COR-L47 (cell line): Measurements from ENCODE around the gene MAFF.
"Not testable (repeated sequence)": the region's sequence is repeated elsewhere in the genome, so short reads cannot be mapped to it uniquely, and the experiment has no call there.

Source experiments
- DNase-seq: peaks from one replicate; lab custom pipeline; 2025; lab: John Stamatoyannopoulos, UW

MAFF gene

DNA sequence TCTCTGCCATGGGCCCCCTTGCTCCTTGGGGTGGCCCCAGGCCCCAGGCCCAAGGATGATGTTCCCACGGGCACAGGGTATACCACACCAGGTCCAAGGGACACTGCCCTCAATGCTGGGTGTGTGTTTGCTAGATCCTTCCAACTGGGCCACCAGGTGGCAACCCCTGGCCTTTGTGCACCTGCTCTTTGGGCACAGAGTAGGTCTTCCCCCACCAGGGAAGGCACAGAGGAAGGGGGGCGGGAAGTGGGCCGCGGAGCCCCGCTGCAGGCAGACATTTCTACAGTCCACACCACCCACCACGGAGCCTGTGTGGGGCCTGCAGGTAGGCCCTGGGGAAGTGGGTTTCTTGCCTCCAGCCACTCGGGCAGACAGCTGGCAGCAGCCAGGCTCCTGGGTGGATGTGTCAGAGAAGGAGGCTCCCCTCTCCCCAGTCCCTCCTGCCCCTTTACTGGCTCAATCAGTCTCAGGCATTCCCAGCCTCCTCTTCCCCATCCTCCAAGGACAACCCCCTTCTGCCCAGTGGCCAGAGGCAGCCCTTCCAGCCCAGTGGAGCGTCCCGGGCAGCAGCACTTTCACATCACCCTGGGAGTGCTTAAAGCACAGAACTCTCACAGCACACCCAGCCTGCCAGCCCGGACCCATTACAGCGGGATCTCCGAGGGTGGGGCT, 21.6 kb downstream of the MAFF start:
- DNase-seq, result no peak

DNA sequence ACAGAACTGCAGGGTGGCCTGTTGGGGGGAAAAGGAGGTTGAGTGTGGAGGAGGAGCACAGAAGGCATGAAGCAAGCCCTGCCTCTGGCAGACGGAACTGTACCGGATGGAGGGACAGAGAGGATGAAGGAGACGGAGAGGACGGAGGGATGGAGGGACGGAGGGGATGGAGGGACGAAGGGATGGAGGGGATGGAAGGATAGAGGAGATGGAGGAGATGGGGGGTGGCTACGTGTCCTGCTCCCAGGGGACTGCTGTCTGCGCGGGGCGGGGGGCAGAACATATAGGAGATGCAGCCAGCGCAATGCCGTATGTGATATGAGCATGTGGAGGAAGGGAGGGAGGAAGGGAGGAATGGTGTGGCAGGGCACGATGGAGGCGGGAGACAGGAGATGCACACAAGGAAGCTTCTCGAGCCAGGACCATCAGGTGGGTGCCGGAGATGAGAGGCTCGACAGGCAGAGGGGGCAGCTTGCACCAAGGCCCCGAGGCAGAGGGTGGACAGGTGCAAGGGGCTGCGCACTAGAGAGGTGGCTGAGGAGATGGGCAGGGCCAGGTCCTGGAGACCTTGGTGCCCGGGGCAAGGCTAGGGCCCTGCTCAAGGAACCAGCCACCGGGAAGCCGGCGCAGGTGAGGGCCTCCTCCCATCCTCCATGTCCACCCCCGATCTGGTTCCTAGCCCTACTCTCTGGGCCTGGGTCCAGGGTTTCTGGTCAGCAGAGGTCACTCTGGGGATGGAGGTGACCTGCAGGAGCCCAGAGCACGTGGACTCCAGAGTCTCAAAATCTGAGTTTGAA, 25.3 kb downstream of the MAFF start:
- no peak for DNase-seq

DNA sequence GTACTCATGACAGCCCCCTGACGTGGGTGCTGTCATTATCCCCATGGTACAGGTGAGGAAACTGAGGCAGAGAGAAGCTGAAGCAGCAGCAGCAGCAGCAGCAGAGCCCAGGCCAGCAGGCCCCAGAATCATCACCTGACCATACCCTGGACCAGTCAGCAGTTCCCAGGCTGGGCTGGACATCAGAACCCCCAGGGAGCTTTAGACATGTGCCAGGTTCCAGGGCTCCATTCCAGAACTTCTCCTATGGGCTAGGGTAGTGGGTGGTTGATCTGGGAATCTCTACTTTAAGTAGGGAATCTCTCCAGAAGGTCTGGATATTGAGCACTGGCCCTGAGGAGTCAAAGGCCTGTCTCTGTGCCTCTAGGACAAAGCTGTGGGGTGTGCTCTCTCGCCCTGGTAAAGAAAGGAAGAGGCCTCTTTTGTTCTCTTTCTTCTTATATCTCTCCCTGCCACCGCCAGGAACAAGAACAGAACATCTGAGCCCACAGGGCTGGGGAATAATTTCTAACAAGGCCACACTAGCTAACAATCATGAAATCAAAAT, 26.6 kb downstream of the MAFF start:
- DNase-seq, result peak; percentile 28

DNA sequence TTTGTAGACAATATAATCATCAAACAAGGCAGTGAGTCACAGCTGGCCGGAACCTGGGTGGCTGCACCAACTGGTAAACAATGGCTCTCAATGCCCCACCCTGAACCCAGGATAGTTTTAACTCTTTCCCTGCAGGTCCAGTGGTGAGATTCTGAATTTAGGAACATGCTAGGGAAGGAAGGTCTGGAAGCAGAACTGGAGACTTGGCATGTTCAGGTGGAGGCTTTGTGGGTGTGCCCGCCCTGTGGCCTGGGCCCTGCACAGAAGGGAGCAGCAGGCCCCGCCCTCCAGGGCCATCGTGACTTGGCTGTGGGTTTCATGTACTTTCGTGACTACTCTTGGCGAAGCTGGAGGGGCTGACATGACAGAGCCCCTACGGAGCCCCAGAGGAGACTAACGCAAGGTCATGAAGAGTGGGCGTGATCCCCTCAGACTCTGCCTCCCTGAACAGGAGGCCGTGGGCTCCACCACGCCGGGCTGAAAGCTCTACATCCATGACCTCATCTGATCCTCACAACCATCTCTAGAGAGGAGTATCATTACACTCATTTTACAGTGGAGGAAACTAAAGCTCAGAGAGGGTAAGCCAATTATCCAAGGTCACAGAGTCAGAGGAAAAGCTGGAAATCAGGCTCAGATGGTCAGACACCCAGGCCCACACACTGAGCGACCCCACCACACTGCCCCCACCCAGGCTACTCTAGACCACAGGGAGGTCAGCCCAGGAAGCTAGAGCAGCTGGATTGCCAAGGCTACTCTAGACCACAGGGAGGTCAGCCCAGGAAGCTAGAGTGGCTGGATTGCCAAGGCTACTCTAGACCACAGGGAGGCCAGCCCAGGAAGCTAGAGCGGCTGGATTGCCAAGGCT, 27.3 kb downstream of the MAFF start:
- peak; percentile 48 for DNase-seq

DNA sequence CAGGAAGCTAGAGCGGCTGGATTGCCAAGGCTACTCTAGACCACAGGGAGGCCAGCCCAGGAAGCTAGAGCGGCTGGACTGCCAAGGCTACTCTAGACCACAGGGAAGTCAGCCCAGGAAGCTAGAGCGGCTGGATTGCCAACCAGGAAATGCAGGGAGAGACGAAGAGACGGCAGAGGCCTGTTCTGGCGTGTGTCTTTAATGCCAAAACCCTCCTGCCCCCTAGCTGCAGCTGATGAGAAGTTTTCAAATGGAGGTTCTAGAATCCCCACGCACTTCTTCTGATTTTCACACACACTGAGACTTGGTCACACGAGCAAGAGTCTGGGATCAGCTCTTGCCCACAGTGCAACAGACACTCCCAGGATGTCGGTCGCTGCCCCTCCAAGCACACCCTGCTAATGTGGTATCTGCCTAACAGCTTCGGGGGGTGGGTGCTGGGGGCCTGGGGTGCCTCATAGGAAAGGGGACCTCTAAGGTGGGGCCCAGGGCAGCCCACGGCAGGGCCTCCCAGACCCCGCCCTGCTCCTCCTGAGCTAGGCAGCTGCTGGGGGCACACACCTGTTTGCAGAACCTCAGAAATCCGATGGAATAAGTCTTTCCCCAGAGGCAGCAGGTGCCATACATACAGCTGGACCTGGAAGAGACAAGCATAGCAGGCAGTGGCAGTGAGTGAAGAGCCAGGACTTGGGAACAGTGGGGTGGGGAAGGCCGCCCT, 28.5 kb downstream of the MAFF start:
- peak; percentile 26 for DNase-seq

DNA sequence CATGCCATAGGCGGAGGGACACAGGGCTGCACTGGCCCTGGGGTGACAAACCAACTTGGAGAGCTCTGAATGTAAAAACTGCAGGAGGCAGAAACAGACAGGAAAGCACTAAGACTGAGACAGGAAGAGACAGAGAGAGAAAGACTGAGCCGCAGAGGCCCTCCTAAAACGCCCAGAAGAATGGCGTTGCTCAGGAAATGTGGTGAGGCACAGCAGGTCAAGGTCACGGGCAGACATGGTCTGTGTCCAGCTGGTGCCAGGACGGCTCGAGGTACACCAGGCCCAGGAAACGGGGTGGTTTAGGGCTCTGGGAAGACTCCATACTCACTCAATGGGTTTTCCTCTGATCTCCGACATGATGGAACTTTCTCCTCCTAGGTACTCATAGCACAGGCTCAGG, 29.1 kb downstream of the MAFF start:
- no peak for DNase-seq

DNA sequence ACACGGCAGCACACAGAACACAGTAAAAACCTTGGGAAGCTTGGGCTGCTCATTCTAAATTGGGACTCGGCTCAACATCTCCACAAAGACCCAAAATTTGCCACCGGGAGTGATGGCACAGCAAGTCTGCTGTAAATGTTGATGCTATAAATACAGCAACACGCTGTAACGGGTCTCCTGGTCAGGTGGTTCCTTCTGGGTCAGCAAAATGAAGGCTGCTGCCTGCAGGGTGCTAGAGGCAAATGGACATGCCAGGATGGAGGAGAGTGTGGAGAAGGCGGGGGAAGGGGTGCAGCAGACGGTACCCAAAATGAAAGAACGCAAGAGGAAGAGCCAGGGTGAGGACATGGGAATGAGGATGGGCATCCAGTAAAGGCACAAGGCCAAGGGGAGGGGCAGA, 30.4 kb downstream of the MAFF start:
- no peak for DNase-seq

DNA sequence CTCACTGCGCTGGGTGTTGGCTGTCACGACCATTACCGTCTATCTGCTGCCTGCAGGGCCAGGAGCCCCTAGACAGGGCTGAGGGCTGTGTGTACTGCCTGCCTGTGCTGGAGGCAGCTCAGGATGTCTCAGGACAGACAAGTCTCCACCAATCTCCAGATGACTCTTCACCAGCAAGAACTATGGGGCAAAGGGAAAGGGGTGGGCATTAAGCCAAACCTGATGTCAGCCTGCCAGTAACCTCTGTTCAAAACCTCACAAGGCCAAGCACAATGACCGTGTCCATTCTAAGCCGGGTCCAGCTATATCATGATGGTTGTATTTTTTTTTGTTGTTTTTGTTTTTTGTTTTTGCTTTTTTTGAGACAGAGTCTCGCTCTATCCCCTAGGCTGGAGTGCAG, 31.6 kb downstream of the MAFF start:
- no peak for DNase-seq

DNA sequence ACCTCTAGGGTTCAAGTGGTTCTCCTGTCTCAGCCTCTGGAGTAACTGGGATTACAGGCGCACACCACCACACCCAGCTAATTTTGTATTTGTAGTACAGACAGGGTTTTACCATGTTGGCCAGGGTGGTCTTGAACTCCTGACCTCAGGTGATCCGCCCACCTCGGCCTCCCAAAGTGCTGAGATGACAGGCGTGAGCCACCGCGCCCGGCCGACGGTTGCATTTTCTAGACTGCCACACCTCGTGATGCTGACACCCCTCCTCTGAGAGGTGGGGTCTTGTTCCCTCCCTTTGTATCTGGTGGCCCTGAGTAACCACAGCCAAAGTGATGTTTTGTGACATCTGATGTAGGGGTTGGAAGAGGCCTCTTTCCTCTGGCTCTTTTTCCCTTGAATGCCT, 32.1 kb downstream of the MAFF start:
- not testable (repeated sequence) for DNase-seq

DNA sequence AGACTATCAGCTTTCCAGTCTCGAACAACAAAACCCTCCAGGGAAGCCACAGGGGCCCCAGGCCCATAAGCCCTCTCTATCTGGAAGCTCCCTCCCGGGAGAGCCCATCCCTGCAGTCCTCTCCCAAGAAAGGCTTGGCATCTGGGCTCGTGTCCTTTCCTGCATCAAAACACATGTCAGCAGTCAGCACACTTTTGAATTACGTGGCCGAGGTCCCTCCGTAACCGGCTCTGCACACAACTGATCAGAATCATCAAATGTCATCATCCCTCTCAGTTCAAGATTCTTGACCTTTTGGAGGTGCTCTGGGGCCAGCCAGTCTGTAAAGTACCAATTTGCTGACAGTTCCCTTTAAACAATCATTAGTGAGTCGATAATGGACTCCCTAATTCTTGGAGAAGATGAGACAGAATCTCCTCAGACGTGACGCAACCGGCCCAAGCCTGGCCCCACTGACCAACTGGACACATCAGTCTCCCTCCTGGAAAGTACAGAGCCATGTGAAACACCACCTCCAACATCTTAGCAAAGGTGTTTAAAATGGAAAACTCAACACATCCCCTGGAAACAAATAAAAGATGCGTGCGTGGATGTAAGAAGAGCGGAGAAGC, 33.6 kb downstream of the MAFF start:
- DNase-seq, result no peak

DNA sequence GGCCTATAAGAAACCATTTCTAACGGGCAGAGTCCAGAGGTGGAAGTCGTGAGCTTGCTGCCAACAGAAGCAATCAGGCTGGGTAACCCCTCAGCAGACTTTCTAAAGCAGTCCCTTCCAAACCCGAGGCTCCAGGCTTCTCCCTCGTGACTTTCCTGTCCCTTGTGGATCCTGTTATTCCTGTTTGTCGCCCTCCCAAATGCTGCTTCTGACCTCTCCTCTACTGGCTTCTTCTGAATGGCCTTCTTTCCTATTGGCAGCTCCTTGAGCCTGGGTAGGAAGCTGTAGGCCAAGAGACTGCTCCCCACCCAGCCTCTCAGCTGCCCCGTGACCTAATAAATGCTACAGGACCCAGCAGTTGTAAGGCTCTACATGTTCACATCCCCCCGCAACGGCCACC, 35.0 kb downstream of the MAFF start:
- no peak for DNase-seq

DNA sequence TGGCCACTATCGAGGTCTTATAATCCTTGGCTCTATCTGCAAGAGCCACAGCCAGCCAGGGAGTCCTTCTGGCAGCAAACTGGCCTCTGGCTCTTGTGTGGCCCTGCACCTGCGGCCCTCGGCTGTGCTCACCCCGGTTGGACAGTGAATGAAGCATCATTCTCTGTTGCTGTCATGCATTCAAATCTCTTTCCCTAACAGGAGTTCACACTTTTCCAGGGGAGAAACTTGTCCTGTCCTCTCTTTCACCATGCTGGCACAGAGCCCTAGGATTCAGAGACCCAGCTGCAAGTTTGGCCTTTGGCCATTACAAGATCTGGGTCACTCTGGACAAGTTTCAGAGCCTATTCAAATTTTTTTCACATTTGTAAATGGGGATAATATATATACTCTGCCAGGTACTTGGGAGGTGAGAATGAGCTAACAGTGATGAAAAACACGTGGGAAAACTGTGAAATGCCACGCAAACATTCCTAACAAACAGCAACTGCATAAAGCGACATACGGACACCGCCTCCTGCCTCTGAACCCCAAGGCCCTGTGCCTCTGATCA, 36.8 kb downstream of the MAFF start:
- no peak for DNase-seq

DNA sequence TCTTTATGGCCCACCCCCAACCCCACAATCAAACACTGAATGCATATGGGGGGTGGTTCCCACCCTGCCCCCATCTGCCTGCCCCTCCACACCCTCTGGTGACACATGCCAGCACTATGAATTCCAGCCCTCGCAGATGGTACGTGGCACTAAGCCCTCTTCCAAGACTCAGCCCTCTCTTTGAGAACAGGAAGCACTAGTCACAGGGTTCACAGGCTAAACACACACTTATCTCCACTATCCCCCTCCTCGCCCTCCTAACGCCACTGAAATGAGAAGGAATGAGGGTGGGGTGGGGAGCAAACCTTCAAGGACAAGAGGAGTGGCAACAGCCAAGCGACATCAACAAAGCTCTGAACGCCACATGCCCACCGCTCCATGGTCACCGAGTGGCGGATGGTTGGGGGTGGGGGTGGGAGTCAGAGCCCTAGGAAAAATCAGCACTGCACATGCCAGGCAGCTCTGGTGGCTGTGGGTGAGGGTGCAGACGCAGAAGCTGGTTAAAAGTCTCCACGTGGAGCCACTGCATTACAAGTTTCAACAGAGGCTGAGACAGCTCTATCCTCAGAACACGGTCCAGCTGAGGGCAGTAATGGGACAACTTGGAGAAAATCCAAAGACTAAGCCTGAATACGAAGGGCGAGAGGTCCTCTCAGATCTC, 37.4 kb downstream of the MAFF start:
- DNase-seq, result no peak

DNA sequence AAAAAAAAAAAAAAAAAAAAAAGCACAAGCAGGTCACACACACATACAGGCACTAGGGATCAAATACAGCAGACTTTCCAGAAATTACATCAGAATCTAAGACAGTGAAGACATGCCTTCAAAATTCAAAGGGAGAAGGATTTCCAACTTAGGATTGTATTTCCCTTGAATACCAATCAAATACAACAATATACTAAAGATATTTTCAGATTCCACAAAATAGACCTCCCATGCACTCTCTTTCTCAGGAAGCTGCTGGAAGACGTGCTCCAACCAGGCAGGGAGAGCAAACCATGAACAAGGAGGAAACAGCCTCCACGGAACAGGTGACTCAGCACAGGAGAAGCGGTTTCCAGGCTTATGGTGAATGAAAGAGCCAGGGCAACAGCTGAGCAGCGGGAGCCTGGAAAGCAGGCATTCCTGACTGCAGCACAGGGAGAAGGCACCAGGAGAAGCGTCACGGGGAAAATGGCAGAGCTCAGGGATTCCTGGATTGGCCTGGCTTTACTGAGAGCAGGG, 39.0 kb downstream of the MAFF start:
- peak; percentile 33 for DNase-seq

DNA sequence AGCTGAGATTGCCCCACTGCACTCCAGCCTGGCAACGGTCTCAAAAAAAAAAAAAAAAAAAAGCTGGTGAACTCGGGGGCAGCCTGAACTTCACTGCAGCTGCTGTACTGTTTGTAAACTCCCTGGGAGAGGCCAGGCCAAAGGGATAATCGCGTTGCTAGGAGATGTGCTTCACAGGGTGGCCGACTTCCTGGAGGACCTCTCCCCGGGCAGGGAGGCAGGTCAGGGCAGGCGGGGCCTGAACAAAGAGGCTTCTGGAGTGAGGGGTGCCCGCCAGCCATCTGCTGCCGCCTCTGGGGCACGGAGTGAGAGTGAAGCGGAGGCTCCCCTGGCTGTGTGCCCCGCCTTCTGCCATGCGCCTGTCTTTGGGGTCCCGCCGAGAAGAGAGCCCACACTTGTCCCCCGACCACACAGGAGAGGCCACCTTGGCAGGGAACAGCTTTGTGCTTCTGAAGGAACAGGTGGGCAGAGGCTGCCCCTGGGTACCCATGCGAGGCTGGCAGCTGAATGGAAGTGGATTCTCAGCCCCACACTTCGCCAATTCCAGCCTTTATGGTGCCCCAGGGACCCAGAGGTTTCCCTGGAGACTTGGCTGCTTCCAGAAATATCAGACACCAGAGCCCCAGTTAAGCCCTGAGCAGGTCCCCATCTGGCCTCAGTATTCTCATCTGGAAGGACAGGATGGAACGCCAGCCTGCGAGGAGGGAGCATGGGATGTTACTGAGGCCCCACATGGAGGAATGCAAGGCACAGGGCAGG, 41.4 kb downstream of the MAFF start:
- DNase-seq, result peak; percentile 93

DNA sequence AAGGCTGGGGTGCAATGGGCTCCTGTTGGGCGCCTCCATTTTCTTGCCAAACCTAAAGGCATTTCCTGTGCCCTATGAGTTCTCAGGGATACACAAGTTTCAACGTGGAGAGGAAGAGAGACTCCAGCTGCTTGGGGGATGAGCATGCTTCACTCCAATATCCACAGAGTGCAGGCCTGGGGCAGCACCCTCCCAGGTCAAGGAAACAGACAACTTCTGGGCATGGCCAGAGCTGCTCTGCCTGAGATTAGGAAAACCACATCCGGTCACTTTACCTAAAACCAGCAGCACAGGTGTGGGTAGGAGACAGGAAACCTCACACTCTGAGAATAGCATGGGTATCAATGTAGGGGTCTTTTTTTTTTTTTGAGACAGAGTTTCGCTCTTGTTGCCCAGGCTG, 42.3 kb downstream of the MAFF start:
- no peak for DNase-seq

DNA sequence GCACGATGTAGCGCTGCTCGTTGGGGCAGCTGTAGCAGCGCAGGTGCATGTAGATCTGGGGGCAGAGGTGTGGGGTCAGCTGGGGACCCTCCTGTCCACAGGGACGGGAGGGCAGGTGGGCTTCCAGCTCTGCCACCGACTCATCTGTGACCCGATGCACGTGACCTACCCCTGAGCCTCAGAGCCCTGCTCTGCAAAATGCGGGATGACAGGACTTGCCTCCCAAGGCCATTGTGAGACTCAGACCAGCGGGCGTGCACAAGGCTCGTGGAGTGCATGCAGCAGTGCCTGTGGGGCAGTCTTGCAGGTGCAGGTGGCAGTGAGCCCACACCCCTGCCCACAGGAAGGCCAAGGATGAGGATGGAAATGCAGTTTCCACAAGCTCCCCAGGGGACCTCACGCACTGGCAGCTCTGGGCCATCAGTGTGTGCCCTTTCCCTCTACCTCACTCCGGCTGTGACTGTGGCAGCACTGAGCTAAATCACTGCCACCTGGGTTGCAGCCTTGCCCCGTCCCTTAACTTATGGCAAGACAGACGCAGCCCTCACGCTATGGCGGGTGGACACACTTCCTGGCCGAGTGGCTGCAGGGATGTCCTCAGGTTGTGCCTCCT, 44.4 kb downstream of the MAFF start:
- DNase-seq, result no peak

DNA sequence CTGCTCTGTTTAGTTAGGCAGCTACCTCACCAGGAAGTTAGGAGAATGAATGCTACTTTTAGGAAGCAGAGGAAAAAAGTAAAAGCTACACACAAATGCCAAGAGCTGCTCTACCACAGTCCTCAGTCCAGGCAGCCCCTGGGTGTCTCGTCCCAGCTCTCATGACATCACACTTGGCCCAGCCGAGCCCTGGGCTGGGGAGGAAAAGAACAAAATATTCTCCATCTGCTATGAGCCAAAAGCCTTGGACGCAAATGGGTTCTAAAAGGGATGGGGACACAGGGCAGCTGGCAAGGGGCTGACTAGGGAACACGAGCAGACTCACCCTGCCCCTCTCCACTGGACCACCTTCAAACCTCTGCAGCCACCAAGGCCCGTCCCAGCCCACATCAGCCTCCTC, 44.9 kb downstream of the MAFF start:
- no peak for DNase-seq

DNA sequence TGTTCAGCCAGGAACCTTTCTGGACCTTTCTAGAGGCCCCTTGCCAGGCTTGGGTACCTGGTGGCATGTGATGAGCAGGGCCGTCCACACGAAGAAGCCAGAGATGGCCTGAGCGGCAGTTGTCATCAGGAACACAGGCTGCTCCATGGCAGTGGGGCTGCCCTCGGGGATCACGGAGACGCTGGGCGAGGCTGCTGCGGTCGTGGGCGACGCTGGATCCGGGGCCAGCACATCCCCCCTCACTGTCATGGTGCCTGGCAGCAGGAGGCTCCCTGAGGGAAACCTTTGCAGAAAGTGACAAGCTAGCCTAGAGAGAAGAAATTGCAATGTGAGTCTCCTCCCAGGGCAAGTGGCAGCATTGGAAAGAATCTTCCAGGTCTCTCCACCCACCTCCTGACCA, 45.9 kb downstream of the MAFF start:
- no peak for DNase-seq
